SW480 (cell line): ENCODE measurements around the gene CSTPP1.
"Not testable (repeated sequence)": the region's sequence is repeated elsewhere in the genome, so short reads cannot be mapped to it uniquely, and the experiment has no call there.

ENCODE experiments used
- DNase-seq: peaks from one replicate; pipeline ENCODE4 v3.0.0-alpha.2; 2016; ENCODE audit warnings: low spot score

CSTPP1 gene

DNA sequence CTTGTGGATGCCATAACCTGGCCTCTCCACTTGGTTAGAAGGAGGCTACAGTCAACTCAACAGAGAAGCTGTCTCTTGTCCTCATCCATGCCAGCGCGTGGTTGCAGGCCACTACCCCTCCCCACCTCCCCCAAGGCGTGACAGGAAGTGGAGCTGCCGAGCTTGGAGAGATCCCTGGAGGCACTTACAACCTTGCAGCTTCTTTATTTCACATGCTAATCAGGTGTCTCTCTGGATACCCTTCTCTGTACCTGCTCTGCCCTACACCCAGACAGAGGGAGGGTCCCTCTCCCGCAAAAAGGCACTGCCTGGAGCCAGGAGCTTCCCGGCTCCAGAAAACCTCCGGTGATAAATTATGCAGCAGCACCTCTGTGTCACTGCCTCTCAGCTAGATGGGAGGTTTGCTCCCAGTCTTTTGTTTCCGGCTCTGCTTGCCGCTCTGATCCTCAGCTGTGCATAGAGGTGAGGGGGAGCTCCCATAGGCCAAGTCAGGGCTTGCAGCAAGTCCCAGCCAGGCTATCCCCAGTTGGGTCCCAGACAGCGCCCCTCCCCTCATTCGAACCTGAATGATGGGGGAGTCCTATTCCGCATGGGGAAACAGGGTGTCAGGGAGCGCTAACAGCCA is 23.9 kb upstream of the CSTPP1 start:
- DNase-seq: peak; percentile 44

DNA sequence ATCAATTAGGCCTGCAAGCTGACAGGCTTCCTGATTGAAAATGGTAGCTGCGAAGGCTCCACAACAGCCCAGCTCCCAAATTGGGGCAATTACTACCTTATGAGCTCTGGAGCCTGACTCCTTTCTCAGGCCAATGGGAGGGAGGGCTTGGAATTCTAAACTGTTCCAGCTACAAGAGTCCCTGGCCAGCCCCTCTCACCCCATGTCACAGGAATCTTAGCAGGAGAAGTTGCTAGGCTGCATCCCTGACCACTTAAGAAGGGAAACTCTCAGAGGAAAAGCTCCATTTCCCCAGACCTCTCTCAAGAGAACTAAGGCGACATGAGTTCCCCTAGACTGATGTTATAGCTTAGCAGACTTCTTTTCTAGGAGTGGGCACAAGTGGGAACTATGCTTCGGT is 23.1 kb upstream of the CSTPP1 start:
- DNase-seq: no peak

DNA sequence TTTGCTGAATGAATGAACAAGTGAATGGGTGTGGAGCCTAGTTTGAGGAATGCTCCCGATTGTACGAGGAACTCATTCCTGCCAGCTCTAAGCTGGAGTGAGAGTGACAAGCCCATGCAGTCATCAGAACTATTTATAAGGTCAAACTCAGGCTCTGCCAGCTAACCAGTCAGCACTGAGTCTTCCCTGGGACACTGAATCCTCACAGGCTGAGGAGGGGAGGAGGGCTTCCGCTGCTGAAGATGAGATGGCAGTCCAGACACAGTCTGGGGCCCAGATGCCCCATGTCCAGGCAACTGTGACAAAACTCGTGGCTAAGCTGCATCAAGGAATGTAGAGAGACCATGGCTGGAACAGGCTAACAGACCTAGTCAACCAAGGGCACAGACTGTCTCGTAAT is 22.2 kb upstream of the CSTPP1 start:
- DNase-seq: no peak

DNA sequence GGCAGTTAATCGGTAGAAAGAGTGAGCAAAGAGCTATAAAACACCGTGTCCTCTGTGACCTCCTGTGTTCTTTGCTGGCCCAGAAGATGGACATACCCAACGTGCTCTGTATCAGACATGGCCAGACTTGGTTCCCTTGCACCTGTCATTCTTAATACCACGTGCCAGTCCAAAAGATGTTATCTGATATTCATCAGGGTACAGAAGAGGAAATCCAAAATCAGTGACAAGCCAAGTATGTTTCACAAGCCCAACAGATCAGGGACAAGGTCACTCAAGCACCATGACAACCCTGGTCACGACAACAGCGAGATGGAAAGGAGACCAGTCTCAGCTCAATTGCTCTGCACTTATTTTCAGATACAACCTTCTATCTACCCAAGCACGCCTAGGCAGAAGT is 21.7 kb upstream of the CSTPP1 start:
- DNase-seq: no peak

GRCh38 chr11:46916286-46917108 is 20.1 kb upstream of the CSTPP1 start:
- peak; percentile 71 for DNase-seq

- no peak for DNase-seq
These were observed 19.3 kb upstream of the CSTPP1 start for GRCh38 chr11:46917109-46917761.

DNA sequence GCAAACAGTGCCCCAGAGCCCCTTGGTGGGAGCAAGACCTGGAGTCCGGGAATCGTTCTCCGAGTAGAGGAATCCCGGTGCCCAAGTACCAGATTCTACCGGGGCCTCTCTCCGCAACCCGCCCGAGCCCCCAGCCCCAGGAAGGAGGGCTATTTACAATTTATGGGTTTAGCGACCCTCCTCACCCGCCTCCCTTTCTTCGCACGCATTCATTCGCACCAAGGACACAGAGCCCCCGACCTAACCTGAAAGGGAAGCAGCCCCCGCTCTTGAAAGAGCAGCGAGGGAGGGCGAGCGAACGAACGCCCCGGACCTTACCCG is 18.8 kb upstream of the CSTPP1 start:
- DNase-seq: no peak

DNA sequence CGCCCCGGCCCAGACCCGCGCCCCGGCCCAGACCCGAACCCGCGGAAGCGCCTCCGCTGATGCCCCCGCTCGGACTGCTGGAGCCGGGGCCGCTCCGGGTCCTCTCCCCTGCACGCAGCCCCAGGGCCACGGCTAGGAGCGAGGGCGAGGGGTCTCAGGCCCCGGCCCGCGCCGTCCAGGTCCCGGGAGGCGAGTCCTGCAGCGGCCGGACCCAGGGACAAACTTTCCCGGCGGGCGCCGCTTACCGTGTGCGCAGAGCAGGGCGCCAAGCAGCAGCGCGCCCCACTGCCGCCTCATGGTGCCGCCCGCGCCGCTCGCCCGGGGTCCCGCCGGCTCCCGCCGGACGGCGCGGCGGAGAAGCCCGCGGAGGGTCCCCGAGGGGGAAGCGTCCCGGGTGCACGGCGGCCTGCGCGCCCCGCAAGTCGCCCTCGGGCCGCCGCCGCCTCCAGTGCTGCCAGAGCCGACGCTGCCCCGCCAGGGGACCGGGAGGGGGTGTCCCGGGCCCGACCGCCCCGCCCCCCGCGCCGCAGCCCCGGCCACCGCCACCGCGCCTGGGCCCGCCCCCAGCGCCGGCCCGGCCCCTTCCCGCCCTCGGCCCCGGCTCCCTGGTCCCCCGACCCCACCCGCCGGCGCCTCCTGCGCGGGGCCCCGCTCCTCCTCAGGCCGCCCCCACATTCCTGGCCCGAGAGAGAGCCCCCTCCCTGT is 18.3 kb upstream of the CSTPP1 start, which contains the start of gene LRP4:
LRP4 (minus strand) TSS at position 468 of the 705 bp plus-strand sequence; CDS start at position 297, 171 bp downstream.
- peak; percentile 46 for DNase-seq

DNA sequence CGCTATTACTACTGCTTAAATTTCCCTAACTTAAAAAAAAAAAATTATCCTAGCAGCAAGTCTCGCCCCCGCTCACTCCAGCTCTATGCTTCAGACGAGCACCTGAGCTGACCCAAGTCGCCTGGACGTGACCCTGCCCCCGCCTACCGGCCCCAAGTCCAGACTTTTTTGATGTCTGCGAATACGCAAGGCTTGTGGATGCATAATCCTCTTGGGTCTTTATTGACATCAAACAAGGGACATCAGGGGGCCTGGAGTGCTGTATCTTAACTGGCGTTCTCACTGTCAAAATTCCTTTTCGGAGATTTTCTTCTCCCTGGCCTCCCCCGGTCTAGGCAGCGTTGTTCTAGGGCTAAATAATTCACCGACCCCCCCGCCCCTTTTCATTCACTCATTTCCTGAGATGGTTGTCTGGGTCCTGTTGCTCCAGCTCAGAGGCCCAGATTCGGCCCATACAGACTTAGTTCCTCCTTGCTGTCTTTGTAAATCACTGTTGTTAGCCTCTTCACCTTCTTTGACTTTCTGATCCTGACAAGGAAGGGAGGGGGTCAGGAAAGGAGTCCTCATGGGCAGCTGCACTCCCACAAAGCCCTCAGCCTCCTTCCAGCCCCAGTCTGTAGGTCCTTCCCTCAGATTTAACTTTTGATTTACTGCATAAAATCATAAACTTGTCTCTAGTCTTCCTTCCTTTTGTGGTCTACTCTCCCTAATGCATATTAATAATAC is 17.6 kb upstream of the CSTPP1 start:
- no peak for DNase-seq

- DNase-seq: no peak
These were observed 15.8 kb upstream of the CSTPP1 start for GRCh38 chr11:46920755-46921154.

DNA sequence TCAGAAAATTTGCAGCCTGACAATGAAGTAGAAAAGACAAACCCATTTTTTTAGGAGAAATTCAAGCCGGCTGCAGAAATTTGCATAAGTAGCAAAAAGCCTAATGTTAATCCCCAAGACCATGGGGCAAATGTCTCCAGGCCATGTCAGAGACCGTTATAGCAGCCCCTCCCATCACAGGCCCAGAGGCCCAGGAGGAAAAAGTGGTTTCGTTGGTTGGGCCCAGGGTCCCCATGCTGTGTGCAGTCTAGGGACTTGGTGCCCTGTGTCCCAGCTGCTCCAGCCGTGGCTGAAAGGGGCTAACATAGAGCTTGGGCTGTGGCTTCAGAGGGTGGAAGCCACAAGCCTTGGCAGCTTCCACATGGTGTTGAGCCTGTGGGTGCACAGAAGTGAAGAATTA is 8.6 kb upstream of the CSTPP1 start:
- DNase-seq: not testable (repeated sequence)

GRCh38 chr11:46928701-46929100 is 7.9 kb upstream of the CSTPP1 start:
- not testable (repeated sequence) for DNase-seq

- DNase-seq: peak; percentile 43
These were observed 6.5 kb upstream of the CSTPP1 start for GRCh38 chr11:46930089-46930488.

DNA sequence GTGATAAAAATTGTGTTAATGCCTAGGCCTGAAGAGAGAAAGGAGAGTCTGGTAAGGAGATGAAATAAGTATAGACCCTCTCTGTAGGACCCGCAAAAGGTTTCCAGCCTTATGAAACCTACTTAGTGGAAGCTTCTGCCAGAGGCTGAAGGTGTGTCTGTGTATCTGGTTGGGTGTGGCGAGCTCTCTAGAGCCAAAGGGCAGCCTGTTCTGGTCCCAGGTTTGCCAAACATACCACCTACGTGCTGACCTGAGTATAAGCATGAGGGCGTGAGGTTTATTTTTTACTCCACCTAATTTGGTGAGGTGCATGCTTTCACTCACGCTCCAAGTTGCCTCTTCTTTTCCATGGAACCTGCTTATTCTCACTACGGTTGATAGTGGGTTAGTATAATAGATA is 5.6 kb downstream of the CSTPP1 start:
- no peak for DNase-seq

DNA sequence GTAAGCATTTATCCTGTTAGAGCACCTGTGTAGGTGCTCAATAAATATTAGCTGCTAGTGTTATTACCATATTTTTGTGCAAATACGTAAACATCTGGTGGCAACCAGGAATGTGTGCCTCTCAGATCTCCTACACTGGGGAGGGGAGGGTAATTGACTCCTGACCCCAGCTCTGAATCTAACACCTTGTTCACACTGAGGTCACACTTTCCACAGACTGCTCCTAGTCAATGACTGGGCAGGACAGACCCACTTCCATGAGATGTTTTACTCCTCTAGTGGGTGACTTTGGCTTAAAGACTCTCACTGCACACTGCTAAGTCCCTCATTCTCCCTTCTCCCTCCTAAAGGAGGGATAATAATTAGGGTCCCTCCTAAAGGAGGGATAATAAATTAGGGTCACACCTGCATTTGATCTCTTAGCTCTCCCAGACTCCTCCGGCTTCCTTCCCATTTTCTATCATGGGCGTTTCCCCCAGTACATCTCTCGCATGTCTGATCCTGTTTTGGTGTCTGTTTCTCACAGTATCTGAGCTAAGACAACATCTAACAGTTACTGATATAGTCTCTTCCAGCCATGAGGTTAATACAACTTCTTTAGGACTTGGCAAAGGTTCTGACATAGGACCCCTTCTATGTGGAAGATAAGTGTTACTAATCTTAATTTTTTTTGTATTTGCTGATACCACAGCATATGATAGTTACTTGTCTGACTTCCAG is 8.0 kb downstream of the CSTPP1 start:
- DNase-seq: no peak

DNA sequence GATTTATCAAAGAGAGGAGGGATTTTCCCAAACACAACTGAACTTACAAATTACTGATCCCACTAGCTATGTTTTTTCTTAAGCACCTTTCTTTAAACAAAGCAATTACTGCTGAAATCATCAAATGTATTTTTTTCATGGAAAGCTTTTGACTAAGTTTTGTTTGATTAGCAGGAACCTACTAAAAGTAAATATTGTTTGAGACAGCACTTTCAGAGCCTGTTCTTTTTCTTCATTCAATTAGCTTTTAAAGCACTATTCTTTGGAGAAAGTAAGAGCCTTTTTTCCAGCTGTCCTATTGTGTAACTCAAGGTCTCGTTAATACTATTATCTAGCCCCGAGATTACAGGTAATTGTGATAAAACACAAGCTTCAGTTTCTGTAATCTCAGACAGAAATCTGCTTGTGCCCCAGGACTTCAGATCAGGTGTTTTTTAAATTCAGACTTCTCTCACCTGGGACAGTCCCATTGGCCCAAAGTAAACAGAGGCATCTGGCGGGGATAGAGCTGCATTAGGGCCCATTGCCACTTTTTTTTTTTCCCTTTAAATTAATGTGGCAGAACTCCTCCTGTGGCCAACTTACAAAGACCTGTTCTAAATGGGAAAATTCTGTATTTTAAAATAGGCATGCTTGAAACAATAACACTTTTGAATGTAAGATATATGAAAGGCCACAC is 11.0 kb downstream of the CSTPP1 start:
- DNase-seq: no peak

- no peak for DNase-seq
These were observed 12.0 kb downstream of the CSTPP1 start for GRCh38 chr11:46948378-46949131.

DNA sequence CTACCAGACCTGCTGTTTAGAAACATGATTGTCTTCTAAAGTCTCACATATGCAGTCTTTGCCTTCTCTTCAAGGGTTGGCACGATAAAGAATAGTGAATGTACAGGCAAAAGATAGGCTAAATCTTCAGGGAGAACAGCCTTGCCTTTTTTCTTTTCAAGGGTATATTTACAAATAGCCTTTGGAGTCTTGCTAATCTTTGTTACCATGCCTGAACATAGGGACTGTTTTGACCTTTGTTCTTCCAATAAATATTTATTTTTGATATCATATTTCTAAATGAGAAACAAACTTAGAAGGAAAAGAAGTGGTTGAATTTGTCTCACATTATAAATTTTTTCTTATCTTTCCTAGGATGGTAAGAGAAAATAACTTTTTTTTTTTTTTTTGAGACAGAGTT is 12.7 kb downstream of the CSTPP1 start:
- DNase-seq: no peak

GRCh38 chr11:46951864-46952263 is 15.3 kb downstream of the CSTPP1 start:
- no peak for DNase-seq

DNA sequence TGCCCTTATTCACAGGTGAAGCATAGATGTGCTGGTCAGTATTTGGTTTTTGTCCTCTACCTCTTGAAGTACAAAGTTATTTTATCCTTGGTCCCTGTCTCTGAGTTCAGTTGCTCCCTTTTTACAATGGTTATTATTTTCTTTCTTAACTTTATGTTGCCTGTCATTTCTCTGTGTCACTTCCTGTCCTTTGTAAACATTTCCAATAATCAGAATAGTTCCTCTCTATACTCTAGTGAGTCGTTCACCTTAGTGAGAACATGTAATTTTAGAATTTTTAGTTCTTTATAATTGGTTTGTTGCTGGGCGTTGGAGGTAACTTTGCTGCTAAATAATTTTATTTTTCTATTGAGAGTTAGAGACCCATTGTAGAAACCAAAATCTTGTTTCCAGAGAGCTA is 16.0 kb downstream of the CSTPP1 start:
- DNase-seq: no peak
